IPS DF 6.9 (cell line): ENCODE data around the gene COA3.

Experiments
- DNase-seq: peaks from one replicate; pipeline ENCODE4 v3.0.0-alpha.2; 2013; ENCODE audit warnings: low read depth, low spot score
- H3K27ac ChIP-seq: one replicate; pipeline ENCODE4 v1.5.1; 2013; ENCODE audit warnings: low read length, control low read depth
- H3K27me3 ChIP-seq: 2 replicates; pipeline ENCODE4 v1.6.1; 2013; ENCODE audit warnings: mild to moderate bottlenecking, low read length; ENCODE audit not compliant: control insufficient read depth, insufficient read depth
- H3K36me3 ChIP-seq: 2 replicates; pipeline ENCODE4 v1.6.1; 2013; ENCODE audit warnings: low read length; ENCODE audit not compliant: control insufficient read depth, insufficient read depth
- H3K4me1 ChIP-seq: 2 replicates; pipeline ENCODE4 v1.6.1; 2013; ENCODE audit warnings: low read length; ENCODE audit not compliant: control insufficient read depth, insufficient read depth
- H3K4me3 ChIP-seq: 2 replicates; pipeline ENCODE4 v1.5.1; 2013; ENCODE audit warnings: mild to moderate bottlenecking, low read length
- H3K9me3 ChIP-seq: 2 replicates; pipeline ENCODE4 v1.6.1; 2013; ENCODE audit warnings: low read length, inconsistent platforms; ENCODE audit not compliant: control insufficient read depth, insufficient read depth
- WGBS: extraction: QIAGEN DNeasy Blood & Tissue Kit; methylation state at CpG from one replicate; pipeline ENCODE4 v1.1.7; 2013; ENCODE audit warnings: mixed read lengths, missing lambda C conversion rate; ENCODE audit not compliant: insufficient read length, insufficient coverage; 5-methylcytosine and 5-hydroxymethylcytosine counted together

Gene COA3

GRCh38 chr17:42835732-42836131 is 37.2 kb upstream of the COA3 start:
- Histone ChIP-seq H3K27me3 (no peaks in the 10 kb centered on the region), H3K36me3 (peaks cover 22% of the 10 kb centered on the region; the same call in 1 of the 2 replicates), H3K4me1 (no peaks in the 10 kb centered on the region), H3K4me3 (no peak overlapping the region), H3K9me3 (no peaks in the 10 kb centered on the region), H3K27ac (no peak overlapping the region)
- DNase-seq: no peak
- no CpG with 5 or more reads among the region's 6 CpGs for WGBS

GRCh38 chr17:42833767-42834422 is 35.4 kb upstream of the COA3 start:
- Histone ChIP-seq H3K4me3 (peak overlapping the region; percentile 86), H3K36me3 (peaks cover 17% of the 10 kb centered on the region; the same call in 1 of the 2 replicates), H3K27ac (no peak overlapping the region), H3K9me3 (no peaks in the 10 kb centered on the region), H3K4me1 (no peaks in the 10 kb centered on the region), H3K27me3 (no peaks in the 10 kb centered on the region)
- DNase-seq: no peak
- no CpG with 5 or more reads among the region's 18 CpGs for WGBS

- Histone ChIP-seq H3K27ac (no peak within 1 kb of the TSS), H3K9me3 (no peaks in the 10 kb centered on the region), H3K27me3 (no peaks in the 10 kb centered on the region), H3K36me3 (peaks cover 10% of the 10 kb centered on the region; the same call in 1 of the 2 replicates), H3K4me1 (no peaks in the 10 kb centered on the region), H3K4me3 (peak within 1 kb of the TSS; percentile 86)
- no CpG with 5 or more reads among the region's 71 CpGs for WGBS
- DNase-seq: peak; percentile 88
These were observed 34.6 kb upstream of the COA3 start, which contains the start of gene PSME3 for GRCh38 chr17:42832934-42833766. PSME3 (plus strand) TSS chr17:42833397; CDS start chr17:42833632, 235 bp downstream.

GRCh38 chr17:42832213-42832933 is 33.9 kb upstream of the COA3 start:
- no peaks in the 10 kb centered on the region; the same call in 1 of the 2 replicates for H3K27me3 ChIP-seq
- H3K9me3 ChIP-seq: no peaks in the 10 kb centered on the region
- peaks cover 2% of the 10 kb centered on the region; the same call in 1 of the 2 replicates for H3K36me3 ChIP-seq
- no peak for DNase-seq
- no peak overlapping the region for H3K27ac ChIP-seq
- no peaks in the 10 kb centered on the region for H3K4me1 ChIP-seq
- peak overlapping the region; percentile 86; the same call in 1 of the 2 replicates for H3K4me3 ChIP-seq
- WGBS: no CpG with 5 or more reads among the region's 9 CpGs

GRCh38 chr17:42830971-42831370 is 32.5 kb upstream of the COA3 start:
- Histone ChIP-seq H3K27ac (no peak overlapping the region), H3K9me3 (no peaks in the 10 kb centered on the region), H3K27me3 (no peaks in the 10 kb centered on the region; the same call in 1 of the 2 replicates), H3K4me3 (no peak overlapping the region), H3K4me1 (no peaks in the 10 kb centered on the region), H3K36me3 (peaks cover 2% of the 10 kb centered on the region; the same call in 1 of the 2 replicates)
- no peak for DNase-seq

- DNase-seq: no peak
- Histone ChIP-seq H3K4me1 (no peaks in the 10 kb centered on the region), H3K27me3 (no peaks in the 10 kb centered on the region; the same call in 1 of the 2 replicates), H3K9me3 (no peaks in the 10 kb centered on the region), H3K36me3 (no peaks in the 10 kb centered on the region), H3K4me3 (no peak overlapping the region), H3K27ac (no peak overlapping the region)
- WGBS: no CpG with 5 or more reads among the region's 1 CpG
These were observed 29.0 kb upstream of the COA3 start for GRCh38 chr17:42827472-42827871.

- H3K36me3 ChIP-seq: peaks cover 11% of the 10 kb centered on the region
- no peak for DNase-seq
- no peaks in the 10 kb centered on the region for H3K9me3 ChIP-seq
- H3K27ac ChIP-seq: no peak overlapping the region
- H3K4me1 ChIP-seq: no peaks in the 10 kb centered on the region
- H3K4me3 ChIP-seq: no peak overlapping the region
- no CpG with 5 or more reads among the region's 7 CpGs for WGBS
- no peaks in the 10 kb centered on the region for H3K27me3 ChIP-seq
These were observed 22.7 kb upstream of the COA3 start for GRCh38 chr17:42821176-42821575.

GRCh38 chr17:42819939-42820535 is 21.5 kb upstream of the COA3 start:
- DNase-seq: peak; percentile 45
- no peak overlapping the region for H3K4me3 ChIP-seq
- H3K27ac ChIP-seq: no peak overlapping the region
- no peaks in the 10 kb centered on the region for H3K27me3 ChIP-seq
- H3K9me3 ChIP-seq: no peaks in the 10 kb centered on the region
- peaks cover 16% of the 10 kb centered on the region for H3K36me3 ChIP-seq
- no peaks in the 10 kb centered on the region for H3K4me1 ChIP-seq
- no CpG with 5 or more reads among the region's 2 CpGs for WGBS

GRCh38 chr17:42818379-42818778 is 19.9 kb upstream of the COA3 start:
- peaks cover 16% of the 10 kb centered on the region for H3K36me3 ChIP-seq
- WGBS: no CpG with 5 or more reads among the region's 5 CpGs
- no peaks in the 10 kb centered on the region for H3K27me3 ChIP-seq
- DNase-seq: no peak
- no peak overlapping the region for H3K4me3 ChIP-seq
- H3K4me1 ChIP-seq: no peaks in the 10 kb centered on the region
- no peak overlapping the region for H3K27ac ChIP-seq
- H3K9me3 ChIP-seq: no peaks in the 10 kb centered on the region

- Histone ChIP-seq H3K27ac (no peak overlapping the region), H3K27me3 (no peaks in the 10 kb centered on the region), H3K9me3 (no peaks in the 10 kb centered on the region), H3K4me3 (no peak overlapping the region), H3K4me1 (no peaks in the 10 kb centered on the region), H3K36me3 (peaks cover 16% of the 10 kb centered on the region)
- no peak for DNase-seq
- WGBS: no CpG with 5 or more reads among the region's 1 CpG
These were observed 19.4 kb upstream of the COA3 start for GRCh38 chr17:42817866-42818265.
